ENCODE measurements around the gene SLC45A2.
"Not testable (repeated sequence)": the region's sequence is repeated elsewhere in the genome, so short reads cannot be mapped to it uniquely, and the experiment has no call there.

DNA sequence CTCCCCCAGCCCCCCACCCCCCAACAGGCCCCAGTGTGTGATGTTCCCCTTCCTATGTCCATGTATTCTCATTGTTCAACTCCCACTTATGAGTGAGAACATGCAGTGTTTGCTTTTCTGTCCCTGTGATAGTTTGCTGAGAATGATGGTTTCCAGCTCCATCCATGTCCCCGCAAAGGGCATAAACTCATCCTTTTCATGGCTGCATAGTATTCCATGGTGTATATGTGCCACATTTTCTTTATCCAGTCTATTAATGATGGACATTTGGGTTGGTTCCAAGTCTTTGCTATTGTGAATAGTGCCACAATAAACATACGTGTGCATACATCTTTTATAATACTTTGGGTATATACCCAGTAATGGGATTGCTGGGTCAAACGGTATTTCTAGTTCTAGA, 69.6 kb downstream of the SLC45A2 start:
- TF ChIP-seq CTCF (IDR thresholded peaks at IDR 0.05; ENCODE audit: control extremely low read depth in 1 of 3, insufficient read depth in 1 of 3, low read depth in 1 of 3, low read length in 3 of 3); EZH2 (IDR thresholded peaks at IDR 0.05; ENCODE audit: low read depth, low read length, severe bottlenecking): not testable (repeated sequence)
